Bronchial epithelial cell (primary cell): Measurements from ENCODE around the gene KNOP1. TPM values are rescaled to one million over a fixed set of nuclear protein-coding genes. Genes with fewer than 3 reads are reported as not detected.

Source experiments
- DNase-seq: peaks from one replicate; pipeline ENCODE4 v3.0.0-alpha.2; 2010; ENCODE audit warnings: low read depth
- FAIRE-seq: peaks from 2 replicates; lab custom pipeline; 2011; peaks lifted over from hg19 to GRCh38; lab: Jason Lieb, UNC
- H3K27me3 ChIP-seq: 2 replicates; pipeline ENCODE4 v1.5.1; 2011; ENCODE audit warnings: low read length; ENCODE audit not compliant: control insufficient read depth, insufficient read depth
- H3K36me3 ChIP-seq: 2 replicates; pipeline ENCODE4 v1.5.1; 2011; ENCODE audit warnings: low read length; ENCODE audit not compliant: control insufficient read depth, insufficient read depth
- H3K4me3 ChIP-seq: 2 replicates; pipeline ENCODE4 v1.5.1; 2011; ENCODE audit warnings: mild to moderate bottlenecking, low read depth, low read length, control low read depth
- CTCF ChIP-seq: IDR thresholded peaks from 2 replicates; pipeline ENCODE4 v1.5.1; 2011; ENCODE audit warnings: mild to moderate bottlenecking, moderate library complexity, low read length, control low read depth, inconsistent platforms; ENCODE audit not compliant: insufficient read depth, severe bottlenecking
- total RNA-seq: library from RNA; depleted of rRNA; stranded (reverse); fragments of >200 nt; gene quantifications from 2 replicates; pipeline ENCODE4 v1.2.1, GENCODE V29; 2014

KNOP1 gene
- 12.5 and 15.0 TPM in 2 replicates for total RNA-seq

- DNase-seq (peak; percentile 76), FAIRE-seq (no peak)
- no peaks in the 10 kb centered on the region for H3K27me3 ChIP-seq
- no peak for TF ChIP-seq CTCF
- H3K4me3 ChIP-seq = peak within 1 kb of the TSS; percentile 53
- peaks cover 7% of the 10 kb centered on the region for H3K36me3 ChIP-seq
These were observed at the start of gene KNOP1, which contains the start of gene IQCK for GRCh38 chr16:19717741-19718623. Gene KNOP1, minus strand, starts transcription at chr16:19718227. Its CDS starts 3,192 bp downstream, at chr16:19715035. Gene IQCK, plus strand, starts transcription at chr16:19718271. Its CDS starts 36 bp downstream, at chr16:19718307.

GRCh38 chr16:19767497-19767896, 49.5 kb upstream of the KNOP1 start:
- FAIRE-seq (no peak), DNase-seq (no peak)
- no peaks in the 10 kb centered on the region for H3K27me3 ChIP-seq
- no peak overlapping the region for H3K4me3 ChIP-seq
- H3K36me3 ChIP-seq = no peaks in the 10 kb centered on the region
- no peak for TF ChIP-seq CTCF

GRCh38 chr16:19766988-19767387, 49.0 kb upstream of the KNOP1 start:
- DNase-seq (no peak), FAIRE-seq (no peak)
- no peak for TF ChIP-seq CTCF
- Histone ChIP-seq H3K36me3 (no peaks in the 10 kb centered on the region), H3K27me3 (no peaks in the 10 kb centered on the region), H3K4me3 (no peak overlapping the region)

GRCh38 chr16:19766554-19766884, 48.5 kb upstream of the KNOP1 start:
- Histone ChIP-seq H3K4me3 (no peak overlapping the region), H3K27me3 (no peaks in the 10 kb centered on the region), H3K36me3 (no peaks in the 10 kb centered on the region)
- FAIRE-seq = no peak
- TF ChIP-seq CTCF = no peak
- DNase-seq = no peak

GRCh38 chr16:19765860-19766553, 48.0 kb upstream of the KNOP1 start:
- Histone ChIP-seq H3K4me3 (no peak overlapping the region), H3K36me3 (no peaks in the 10 kb centered on the region), H3K27me3 (no peaks in the 10 kb centered on the region)
- TF ChIP-seq CTCF = no peak
- FAIRE-seq = no peak
- DNase-seq = no peak
